HepG2 (cell line): Measurements from ENCODE around the gene GPR176. TPM values are rescaled to one million over a fixed set of nuclear protein-coding genes. Genes with fewer than 3 reads are reported as not detected.

ENCODE experiments used
- ATAC-seq: fragments of 200-7000 bp; cut with Tn5 transposase; 3 replicates; pipeline ENCODE4 v1.9.1; 2020; ENCODE audit warnings: mild to moderate bottlenecking, moderate library complexity
- BruUV-seq: library from RNA; stranded (reverse); fragments of 400-500 nt; replicated peaks from 2 replicates; lab custom pipeline; 2021; lab: Mats Ljungman, UMichigan
- CTCF ChIA-PET: fragments of 300-600 bp; formaldehyde crosslinking; extraction: SDS; loops from one replicate; lab custom pipeline; 2021; ENCODE audit warnings: low total read pairs, inconsistent platforms, low intra/inter-chr PET ratio; lab: Yijun Ruan, JAX
- POLR2A ChIA-PET: fragments of 350-600 bp; sonication (Branson Sonifier 250); formaldehyde crosslinking; loops from one replicate; lab custom pipeline; 2020; ENCODE audit warnings: antibody characterized with exemption, inconsistent platforms; lab: Yijun Ruan, JAX
- DNase-seq: peaks from one replicate; pipeline ENCODE4 v3.0.0-alpha.2; 2015; ENCODE audit warnings: low spot score
- FAIRE-seq: peaks from 3 replicates; lab custom pipeline; 2011; peaks lifted over from hg19 to GRCh38; lab: Jason Lieb, UNC
- H2AFZ ChIP-seq: one replicate; pipeline ENCODE4 v1.6.1; 2011; ENCODE audit warnings: low read length, inconsistent platforms
- H3K27ac ChIP-seq: fragments of 300-600 bp; 3 replicates; pipeline ENCODE4 v1.8.0; 2011; ENCODE audit warnings: mixed run types, mild to moderate bottlenecking, mixed read lengths, low read length, inconsistent platforms; ENCODE audit not compliant: insufficient read depth; ENCODE audit errors: extremely low read length
- H3K27me3 ChIP-seq, 2 experiments: fragments of 200-600 bp in 1 of 2; 2 replicates in 1 of 2; 3 replicates in 1 of 2; pipeline versions ENCODE4 v1.6.0 to v1.8.0; 2011; ENCODE audit warnings: low read length in 2 of 2, mild to moderate bottlenecking in 2 of 2, moderate library complexity in 2 of 2, inconsistent platforms in 1 of 2; ENCODE audit not compliant: insufficient read depth in 2 of 2, control insufficient read depth in 1 of 2
- H3K36me3 ChIP-seq, 2 experiments: fragments of 200-600 bp in 1 of 2; replicated peaks in 1 of 2; 2 replicates in 1 of 2; 3 replicates in 1 of 2; pipeline versions ENCODE4 v1.5.1 to v1.8.0; 2011; ENCODE audit warnings: low read length in 2 of 2, inconsistent platforms in 1 of 2; ENCODE audit not compliant: insufficient read depth in 2 of 2, control insufficient read depth in 1 of 2
- H3K4me1 ChIP-seq: 2 replicates; pipeline ENCODE4 v1.5.1; 2012; ENCODE audit warnings: low read length, inconsistent platforms; ENCODE audit not compliant: insufficient read depth
- H3K4me2 ChIP-seq: 2 replicates; pipeline ENCODE4 v1.6.0; 2011; ENCODE audit warnings: low read depth, low read length, inconsistent platforms
- H3K4me3 ChIP-seq, 3 experiments: fragments of 200-600 bp in 1 of 3; sonication (generic), shearing (Covaris generic) in 1 of 3; replicated peaks in 1 of 3; 2 replicates each; pipeline ENCODE4 v1.5.1; 2011 to 2016; ENCODE audit warnings: low read length in 3 of 3, inconsistent platforms in 2 of 3, low read depth in 2 of 3, mild to moderate bottlenecking in 2 of 3, control low read depth in 1 of 3, mixed read lengths in 1 of 3; ENCODE audit not compliant: insufficient read depth in 1 of 3
- H3K79me2 ChIP-seq: one replicate; pipeline ENCODE4 v1.6.1; 2011; ENCODE audit warnings: low read length, inconsistent platforms; ENCODE audit not compliant: insufficient read depth
- H3K9ac ChIP-seq: 2 replicates; pipeline ENCODE4 v1.6.0; 2011; ENCODE audit warnings: mild to moderate bottlenecking, low read depth, low read length, inconsistent platforms; ENCODE audit not compliant: insufficient read depth
- H3K9me3 ChIP-seq: 2 replicates; pipeline ENCODE4 v1.5.1; 2012; ENCODE audit warnings: mild to moderate bottlenecking, low read length
- H4K20me1 ChIP-seq: 2 replicates; pipeline ENCODE4 v1.6.0; 2011; ENCODE audit warnings: inconsistent platforms, mild to moderate bottlenecking, low read length, moderate library complexity; ENCODE audit not compliant: insufficient read depth
- BCLAF1 ChIP-seq: fragments of 450-650 bp; IDR thresholded peaks from 2 replicates; pipeline ENCODE4 v1.6.1; 2017; ENCODE audit warnings: mild to moderate bottlenecking
- FOSL1 ChIP-seq: sonication (generic); formaldehyde crosslinking; IDR thresholded peaks from 2 replicates; pipeline ENCODE4 v1.9.0; 2021; ENCODE audit warnings: missing genetic modification reagents, borderline replicate concordance
- FOXK2 ChIP-seq: fragments of 450-650 bp; IDR thresholded peaks from 2 replicates; pipeline ENCODE4 v1.6.1; 2016
- FOXM1 ChIP-seq: sonication (generic); formaldehyde crosslinking; IDR thresholded peaks from 2 replicates; pipeline ENCODE4 v1.5.0; 2020; ENCODE audit warnings: missing genetic modification reagents
- GATAD1 ChIP-seq: IDR thresholded peaks from 2 replicates; pipeline ENCODE4 v1.6.1; 2016; ENCODE audit warnings: missing genetic modification reagents, missing compliant biosample characterization
- HES4 ChIP-seq: sonication (generic); formaldehyde crosslinking; IDR thresholded peaks from 2 replicates; pipeline ENCODE4 v1.9.0; 2021; ENCODE audit warnings: mild to moderate bottlenecking, missing genetic modification reagents, borderline replicate concordance
- HNRNPLL ChIP-seq: fragments of 200-400 bp; formaldehyde crosslinking; IDR thresholded peaks from 2 replicates; pipeline ENCODE4 v1.6.1; 2017; ENCODE audit warnings: mild to moderate bottlenecking, low read depth, low read length; ENCODE audit not compliant: poor library complexity, severe bottlenecking
- MXD4 ChIP-seq: IDR thresholded peaks from 2 replicates; pipeline ENCODE4 v1.6.1; 2016; ENCODE audit warnings: mild to moderate bottlenecking, missing biosample characterization, missing genetic modification reagents
- SKI ChIP-seq: fragments of 450-650 bp; IDR thresholded peaks from one replicate; pipeline ENCODE4 v1.6.1; 2018; ENCODE audit warnings: mild to moderate bottlenecking; ENCODE audit not compliant: partially characterized antibody
- SP5 ChIP-seq: IDR thresholded peaks from 2 replicates; pipeline ENCODE4 v1.6.1; 2016; ENCODE audit warnings: low read depth, borderline replicate concordance
- ZBTB2 ChIP-seq: sonication (generic); formaldehyde crosslinking; IDR thresholded peaks from 2 replicates; pipeline ENCODE4 v1.8.0; 2022; ENCODE audit warnings: low read depth, missing genetic modification reagents
- ZBTB34 ChIP-seq: sonication (generic); formaldehyde crosslinking; IDR thresholded peaks from 2 replicates; pipeline ENCODE4 v1.8.0; 2022; ENCODE audit warnings: mild to moderate bottlenecking, missing genetic modification reagents
- ZNF616 ChIP-seq: sonication (generic); formaldehyde crosslinking; IDR thresholded peaks from 2 replicates; pipeline ENCODE4 v1.5.0; 2020; ENCODE audit warnings: low read depth, mild to moderate bottlenecking, missing genetic modification reagents
- ZSCAN22 ChIP-seq: sonication (generic); formaldehyde crosslinking; IDR thresholded peaks from 2 replicates; pipeline ENCODE4 v1.4.0; 2020; ENCODE audit warnings: mild to moderate bottlenecking, missing genetic modification reagents
- WGBS: methylation state at CpG from one replicate; pipeline ENCODE4 v1.1.6; 2017; ENCODE audit warnings: low lambda C conversion rate; 5-methylcytosine and 5-hydroxymethylcytosine counted together
- in situ Hi-C: cut with HindIII; loops from 2 replicates; pipeline ENCODE4 v1.10.0; 2017; ENCODE audit warnings: low pct_unique_long_range_greater_than_20kb; ENCODE audit not compliant: extremely low pct_ligation_motif_present
- intact Hi-C: fragments of 100-400 bp; cut with micrococcal nuclease; formaldehyde crosslinking; loops from one replicate; pipeline ENCODE4 v1.10.0; 2022; ENCODE audit not compliant: unreplicated experiment
- polyA plus RNA-seq, 8 experiments: library from polyadenylated mRNA; depleted of rRNA in 3 of 8; stranded (reverse) in 7 of 8; unstranded in 1 of 8; fragments of >200 nt; fragmentation: Illumina TruSeq in 4 of 8; extraction: Trizol in 4 of 8; gene quantifications; 2 replicates each; pipeline versions ENCODE4 v1.2.1 to v1.2.3, GENCODE V29; 2011 to 2016; ENCODE audit warnings: low read depth in 4 of 8, missing spikeins in 1 of 8, mixed read lengths in 1 of 8; ENCODE audit not compliant: insufficient read depth in 1 of 8
- total RNA-seq, 5 experiments: library from RNA; depleted of rRNA; stranded (reverse); fragments of >200 nt; fragmentation: Illumina TruSeq; extraction: Trizol; gene quantifications; 2 replicates each; pipeline ENCODE4 v1.2.3, GENCODE V29; 2016; ENCODE audit warnings: low read depth in 1 of 5

The GPR176 gene
- total and polyA plus RNA-seq, 2 of the 13 experiments (the other 11 are each of a cell fraction or from before 2014, with no cell fraction given), result 0.11 to 0.20 TPM

GRCh38 chr15:39795486-39795885 lies 124.6 kb downstream of the GPR176 start:
- Histone ChIP-seq H3K4me2 (no peak overlapping the region), H2AFZ (no peak overlapping the region), H3K79me2 (no peaks in the 10 kb centered on the region), H3K9ac (no peak overlapping the region), H3K4me3 (no peak overlapping the region), H3K27ac (no peak overlapping the region), H4K20me1 (no peaks in the 10 kb centered on the region)
- 9% methylated on average over 3 of the region's 3 CpGs for WGBS
- no peak for ATAC-seq
- BruUV-seq, result no TSS peak
- CTCF ChIA-PET, result no interaction called here
- no peak for TF ChIP-seq MXD4
- TF ChIP-seq FOXM1 (CRISPR knock-in tag), result no peak
- TF ChIP-seq HNRNPLL, result no peak
- TF ChIP-seq ZBTB34 (CRISPR knock-in tag), result no peak
- no peak for TF ChIP-seq SKI
- TF ChIP-seq GATAD1, result no peak
- no peak for TF ChIP-seq HES4 (CRISPR knock-in tag)
- no peak for TF ChIP-seq SP5
- no peak for TF ChIP-seq BCLAF1
- no peak for TF ChIP-seq ZSCAN22
- TF ChIP-seq ZBTB2 (CRISPR knock-in tag), result no peak
- no peak for TF ChIP-seq FOXK2
- no peak for TF ChIP-seq FOSL1 (CRISPR knock-in tag)
- TF ChIP-seq ZNF616 (CRISPR knock-in tag), result no peak
- TF ChIP-seq, all 625 proteins: peak for 0
- POLR2A ChIA-PET, result no interaction called here
- in situ Hi-C loops (no loop called here), intact Hi-C loops (no loop called here)
- H3K27me3 ChIP-seq, result 0 out of 5 replicates have a peak, but pooled peaks cover 0 to 7% of the 10 kb centered on the region in 2 experiments
- no peak for FAIRE-seq
- no peaks in the 10 kb centered on the region for H3K9me3 ChIP-seq
- no peak for DNase-seq
- no peaks in the 10 kb centered on the region for H3K36me3 ChIP-seq
- H3K4me1 ChIP-seq, result no peaks in the 10 kb centered on the region
